Hepatocyte (in vitro differentiated cells): ENCODE data around the gene TAF9.

ENCODE experiments used
- EZH2 ChIP-seq: fragments of 200-600 bp; sonication (generic); IDR thresholded peaks from 2 replicates; pipeline ENCODE4 v1.6.1; 2016; ENCODE audit warnings: antibody characterized with exemption, mild to moderate bottlenecking, borderline replicate concordance
- EZH2phosphoT487 ChIP-seq: fragments of 200-600 bp; sonication (generic); IDR thresholded peaks from one replicate; pipeline ENCODE4 v1.6.1; 2018; ENCODE audit warnings: antibody characterized with exemption, mild to moderate bottlenecking, low read depth, moderate library complexity; ENCODE audit not compliant: unreplicated experiment, severe bottlenecking

- TF ChIP-seq EZH2phosphoT487 (no peak), EZH2 (no peak)
These were observed 34.5 kb downstream of the TAF9 start for GRCh38 chr5:69334793-69335268.
